CD4-positive, alpha-beta T cell treated with Interleukin-6 for 4 hours (primary cell): ENCODE results near the gene MRGPRG.

Source experiments
- DNase-seq: peaks from one replicate; pipeline ENCODE4 v3.0.0-alpha.2; 2020; ENCODE audit warnings: mixed read lengths

Gene MRGPRG

DNA sequence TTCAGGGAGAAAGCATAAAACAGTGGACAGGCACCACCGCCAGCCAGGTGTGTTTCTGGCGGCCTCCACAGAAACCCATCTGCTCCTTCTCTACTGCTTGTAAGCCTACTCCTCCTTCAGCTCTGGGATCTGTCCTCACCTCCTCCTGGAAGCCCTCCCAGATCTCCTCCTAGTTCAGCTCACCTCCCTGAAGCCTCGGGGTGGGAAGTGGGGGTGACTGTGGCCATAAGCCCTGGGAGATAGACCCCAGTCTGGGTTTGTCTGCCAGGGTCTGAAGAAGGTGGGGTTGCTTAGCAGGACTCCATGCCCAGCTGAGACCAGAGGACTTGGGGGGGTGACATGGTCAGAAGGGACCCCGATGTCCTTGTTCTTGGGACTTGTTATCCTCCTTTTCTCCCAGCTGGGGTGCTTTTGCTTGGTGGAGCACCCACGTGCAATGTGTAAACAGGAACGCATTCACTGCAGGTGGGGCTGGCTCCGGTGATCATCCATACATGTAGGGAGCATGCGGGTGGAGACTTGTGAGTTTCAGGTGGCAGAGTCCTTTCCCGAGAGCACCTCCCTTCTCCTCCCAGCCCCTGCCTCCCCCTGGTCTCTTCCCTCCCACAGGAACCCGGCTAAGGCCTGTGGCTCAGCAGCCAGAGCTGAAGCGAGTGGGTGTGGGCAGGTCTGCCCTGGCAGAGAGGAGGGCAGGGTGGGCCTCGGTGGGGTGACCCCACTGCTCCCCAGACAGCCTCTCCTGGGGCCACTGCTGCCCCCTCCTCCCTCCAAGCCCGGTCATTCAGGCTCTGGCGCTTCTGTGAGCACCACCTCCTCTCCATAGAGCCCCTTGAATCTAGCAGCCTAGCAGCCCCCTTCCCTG is 25.9 kb downstream of the MRGPRG start:
- DNase-seq, result no peak

DNA sequence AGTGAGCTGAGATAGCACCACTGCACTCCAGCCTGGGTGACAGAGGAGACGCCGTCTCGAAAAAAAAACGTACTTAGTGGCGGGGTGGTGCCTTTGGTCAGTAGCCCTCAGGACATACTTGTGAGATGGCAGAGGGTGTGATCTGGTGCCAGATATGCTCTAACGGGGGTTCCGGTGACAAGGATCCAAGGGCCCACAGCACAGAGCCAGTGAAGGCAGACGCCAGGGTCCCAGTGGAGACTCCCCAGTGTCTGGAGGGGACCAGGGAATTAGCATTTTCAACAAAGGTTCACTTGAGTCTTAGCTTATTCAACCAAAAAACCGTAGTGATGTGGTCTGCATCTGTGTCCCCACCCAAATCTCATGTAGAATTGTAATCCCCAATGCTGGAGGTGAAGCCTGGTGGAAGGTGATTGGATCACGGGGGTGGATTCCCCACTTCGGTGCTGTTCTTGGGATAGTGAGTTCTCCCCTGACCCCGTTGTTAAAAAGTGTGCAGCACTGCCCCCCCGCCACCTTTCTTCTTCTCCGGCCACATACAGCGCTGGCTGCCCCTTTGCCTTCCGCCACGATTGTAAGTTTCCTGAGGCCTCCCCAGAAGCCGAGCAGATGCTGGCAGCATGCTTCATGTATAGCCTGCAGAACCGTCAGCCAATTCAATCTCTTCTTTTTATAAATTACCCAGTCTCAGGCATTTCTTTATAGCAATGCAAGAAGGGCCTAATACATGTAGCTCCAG is 26.9 kb downstream of the MRGPRG start:
- DNase-seq, result no peak

- no peak for DNase-seq
Observed at GRCh38 chr11:3190600-3190999, 28.0 kb downstream of the MRGPRG start.

GRCh38 chr11:3189886-3190583 is 28.6 kb downstream of the MRGPRG start:
- DNase-seq, result no peak

DNA sequence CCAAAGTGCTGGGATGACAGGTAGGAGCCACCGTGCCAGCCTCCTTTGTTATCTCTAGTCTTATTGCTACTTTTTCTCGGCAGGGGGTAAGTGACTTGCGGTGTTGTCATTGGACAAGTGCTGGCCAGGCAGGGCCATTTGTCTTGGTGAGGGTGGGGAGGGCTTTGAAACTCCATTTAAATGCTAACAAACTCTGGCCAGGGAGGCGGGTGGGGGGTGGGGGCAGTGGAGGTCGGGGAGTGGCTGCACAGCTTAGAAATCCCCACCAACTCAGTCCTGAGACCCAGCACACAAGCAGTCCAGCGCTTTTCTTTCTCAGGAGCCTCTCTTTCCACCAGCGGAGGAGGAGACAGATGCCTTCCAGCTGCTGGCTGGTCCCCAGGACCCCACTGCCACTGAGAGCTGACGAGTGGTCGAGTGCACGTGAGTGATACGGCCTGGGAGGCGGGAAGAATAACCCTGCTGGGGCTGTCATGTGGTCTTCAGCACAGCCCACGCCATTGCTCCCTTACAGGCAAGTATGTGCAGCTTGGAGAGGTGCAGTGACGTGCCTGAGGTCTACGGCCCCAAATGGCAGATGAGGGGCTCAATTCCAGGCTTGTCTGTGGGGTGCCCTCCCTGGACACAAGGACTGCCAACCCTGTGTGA is 29.3 kb downstream of the MRGPRG start:
- no peak for DNase-seq

- DNase-seq, result no peak
Observed at GRCh38 chr11:3188496-3189195, 30.0 kb downstream of the MRGPRG start.

- no peak for DNase-seq
Observed at GRCh38 chr11:3186166-3186953, 32.3 kb downstream of the MRGPRG start.

DNA sequence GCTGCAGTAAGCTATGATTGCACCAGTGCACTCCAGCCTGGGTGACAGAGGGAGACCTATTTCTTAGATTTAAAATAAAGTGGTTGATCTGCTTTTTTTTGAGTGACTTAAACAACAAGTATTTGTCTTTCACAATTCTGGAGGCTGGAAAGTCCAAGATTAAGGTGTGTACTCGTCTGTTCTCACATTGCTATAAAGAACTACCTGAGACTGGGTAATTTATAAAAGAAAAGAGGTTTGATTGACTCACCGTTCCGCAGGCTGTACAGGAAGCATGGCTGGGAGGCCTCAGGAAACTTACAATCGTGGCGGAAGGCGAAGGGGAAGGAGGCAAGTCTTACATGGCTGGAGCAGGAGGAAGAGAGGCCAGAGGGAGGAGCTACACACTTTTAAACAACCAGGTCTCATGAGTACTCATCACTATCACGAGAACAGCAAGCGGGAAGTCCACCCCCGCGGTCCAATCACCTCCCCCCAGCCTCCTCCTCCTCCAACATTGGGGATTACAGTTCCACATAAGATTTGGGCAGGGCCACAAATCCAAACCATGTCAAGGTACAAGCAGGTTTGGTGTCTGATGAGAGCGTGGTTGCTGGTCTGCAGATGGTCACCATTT is 33.8 kb downstream of the MRGPRG start:
- DNase-seq, result no peak

DNA sequence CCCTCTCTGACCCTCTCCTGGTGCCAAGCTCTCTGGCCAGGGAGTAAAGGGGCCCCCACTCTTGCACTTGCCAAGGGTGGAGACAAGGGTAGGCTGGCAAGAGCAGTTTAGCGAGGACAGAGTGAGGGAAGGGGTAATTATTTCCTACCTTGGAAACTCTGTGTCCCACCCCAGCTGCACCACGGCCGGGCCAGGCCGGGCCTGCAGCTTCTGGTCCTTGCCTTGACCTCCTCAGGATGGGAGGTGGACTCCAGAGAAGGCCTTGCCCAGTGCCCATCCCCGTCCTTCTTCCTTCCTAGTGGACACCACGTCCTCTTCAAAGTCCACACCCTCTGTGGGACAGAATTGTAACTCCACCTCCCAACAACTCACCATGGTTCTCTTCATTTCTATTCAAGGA is 35.1 kb downstream of the MRGPRG start:
- no peak for DNase-seq

DNA sequence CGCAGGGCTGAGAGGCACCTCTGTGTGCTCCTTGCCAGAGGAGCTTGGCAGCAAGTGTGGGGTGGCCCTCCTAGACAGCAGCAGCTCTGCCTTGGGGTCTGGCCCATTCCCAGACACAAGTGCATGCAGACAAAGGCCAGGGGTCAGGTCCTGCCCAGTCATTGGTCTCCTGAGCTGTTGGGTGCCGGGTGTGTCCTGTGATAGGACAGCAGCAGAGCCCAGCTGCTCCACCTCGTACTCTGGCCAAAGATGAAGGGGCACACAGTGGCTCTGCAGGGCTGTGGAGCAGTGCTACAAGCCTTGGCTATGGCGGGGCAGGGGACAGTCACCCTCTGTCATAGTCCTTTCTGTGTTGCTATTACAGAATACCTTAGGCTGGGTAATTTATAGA is 36.2 kb downstream of the MRGPRG start:
- no peak for DNase-seq

DNA sequence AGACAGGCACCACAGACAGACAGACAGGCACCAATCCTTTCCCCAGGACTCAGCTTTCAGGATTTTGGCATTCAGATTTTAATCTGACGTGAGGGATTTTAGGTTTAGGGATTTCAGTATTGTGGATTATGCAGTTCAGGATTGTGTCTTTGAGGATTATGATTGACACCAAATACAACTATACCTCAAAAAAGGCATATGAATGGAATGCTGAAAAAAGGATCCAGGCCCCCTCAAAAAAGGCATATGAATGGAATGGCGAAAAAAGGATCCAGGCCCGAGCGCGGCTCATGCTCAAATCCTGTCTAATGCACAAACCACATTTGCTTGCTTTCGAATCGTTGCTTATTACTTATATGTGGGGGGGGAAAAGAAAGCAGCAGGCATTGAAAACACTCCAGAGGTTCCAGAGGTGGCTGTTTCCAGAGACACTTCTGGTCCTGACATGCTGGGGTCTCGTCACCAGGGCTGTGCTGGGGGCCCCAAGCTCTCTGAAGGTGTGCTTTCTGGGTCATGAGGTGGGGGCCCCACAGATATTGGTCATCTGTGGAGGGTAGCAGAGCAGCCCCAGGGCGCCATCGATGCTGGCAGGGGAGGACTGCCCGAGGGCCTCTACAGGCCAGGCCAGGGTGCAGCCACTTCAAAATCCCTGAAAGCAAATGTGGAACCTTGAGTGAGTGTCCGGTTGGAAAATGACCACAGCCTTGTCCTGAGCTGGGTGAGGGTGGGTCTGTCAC is 36.7 kb downstream of the MRGPRG start:
- no peak for DNase-seq

GRCh38 chr11:3180869-3181268 is 37.7 kb downstream of the MRGPRG start:
- DNase-seq, result no peak

DNA sequence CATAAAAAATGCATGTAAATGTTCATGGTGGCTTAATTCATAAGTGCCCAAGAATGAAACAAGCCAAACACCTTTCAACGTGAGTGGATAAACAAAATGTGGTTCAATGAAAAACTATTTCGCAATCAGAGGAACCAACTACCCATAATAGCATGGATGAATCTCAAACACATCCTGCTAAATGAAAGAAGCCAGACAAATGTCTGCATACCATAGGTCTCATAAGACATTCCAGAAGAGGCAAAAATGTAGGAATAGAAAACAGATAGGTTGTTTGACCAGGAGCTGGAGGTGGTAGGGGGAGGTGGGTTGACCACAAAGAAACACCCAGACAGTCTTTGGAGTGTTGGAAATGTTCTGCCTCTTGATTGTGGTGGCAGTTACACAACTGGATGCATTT is 40.3 kb downstream of the MRGPRG start:
- DNase-seq, result no peak

- no peak for DNase-seq
Observed at GRCh38 chr11:3177931-3178330, 40.7 kb downstream of the MRGPRG start.

- no peak for DNase-seq
Observed at GRCh38 chr11:3176487-3176886, 42.1 kb downstream of the MRGPRG start.

- no peak for DNase-seq
Observed at GRCh38 chr11:3175194-3175593, 43.4 kb downstream of the MRGPRG start.

DNA sequence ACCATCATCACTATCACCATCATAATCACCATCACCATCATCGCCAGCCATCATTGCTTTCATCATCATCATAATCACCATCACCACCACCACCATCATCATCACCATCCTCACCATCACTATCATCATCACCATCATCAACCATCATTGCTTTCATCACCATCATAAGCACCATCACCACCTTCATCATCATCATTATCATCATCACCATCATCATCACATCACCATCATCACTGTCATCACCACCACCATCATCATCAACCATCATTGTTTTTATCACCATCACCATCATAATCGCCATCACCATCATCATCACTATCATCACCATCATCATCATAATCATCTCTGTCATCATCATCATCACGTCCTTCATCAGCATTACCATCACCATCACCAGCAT is 44.2 kb downstream of the MRGPRG start:
- no peak for DNase-seq

- DNase-seq, result no peak
Observed at GRCh38 chr11:3173795-3174194, 44.8 kb downstream of the MRGPRG start.

GRCh38 chr11:3171931-3172560 is 46.6 kb downstream of the MRGPRG start:
- no peak for DNase-seq
